ENCODE results near the gene FOXN3. TPM values are rescaled to one million over a fixed set of nuclear protein-coding genes. Genes with fewer than 3 reads are reported as not detected.

The FOXN3 gene
- 43.8 TPM for polyA plus RNA-seq (2013, experiment 1 of 4)
- 41.5 TPM for polyA plus RNA-seq (2013, experiment 2 of 4)
- polyA plus RNA-seq (2013, experiment 3 of 4) = 34.3 TPM
- 36.9 TPM for polyA plus RNA-seq (2013, experiment 4 of 4)

GRCh38 chr14:89417091-89417464, at the start of gene FOXN3:
TSS of gene FOXN3 (minus strand) at chr14:89417233. CDS start at chr14:89412476, 4,757 bp downstream.
- peak within 1 kb of the TSS; percentile 76 for H3K4me3 ChIP-seq (ENCODE audit: insufficient read depth, low read depth, low read length)
- 0 to 1% methylated on average over 54 of the region's 54 CpGs for WGBS, 2 experiments
- H3K4me1 ChIP-seq (ENCODE audit: control insufficient read depth, insufficient read depth, low read length) = peaks cover 9% of the 10 kb centered on the region
- H3K27ac ChIP-seq (ENCODE audit: insufficient read depth, low read depth, low read length, poor library complexity, severe bottlenecking) = peak within 1 kb of the TSS; percentile 66
- no peaks in the 10 kb centered on the region for H3K9me3 ChIP-seq (ENCODE audit: control insufficient read depth, low read length)
- peaks cover 3% of the 10 kb centered on the region for H3K36me3 ChIP-seq (ENCODE audit: control insufficient read depth, insufficient read depth, low read length)
- H3K27me3 ChIP-seq (ENCODE audit: control insufficient read depth, insufficient read depth, low read length, poor library complexity, severe bottlenecking) = no peaks in the 10 kb centered on the region

GRCh38 chr14:89466484-89466883, 49.5 kb upstream of the FOXN3 start:
- Histone ChIP-seq H3K27me3 (ENCODE audit: control insufficient read depth, insufficient read depth, low read length, poor library complexity, severe bottlenecking) (no peaks in the 10 kb centered on the region), H3K9me3 (ENCODE audit: control insufficient read depth, low read length) (no peaks in the 10 kb centered on the region), H3K4me3 (ENCODE audit: insufficient read depth, low read depth, low read length) (no peak overlapping the region), H3K4me1 (ENCODE audit: control insufficient read depth, insufficient read depth, low read length) (no peaks in the 10 kb centered on the region), H3K27ac (ENCODE audit: insufficient read depth, low read depth, low read length, poor library complexity, severe bottlenecking) (no peak overlapping the region), H3K36me3 (ENCODE audit: control insufficient read depth, insufficient read depth, low read length) (no peaks in the 10 kb centered on the region)
- WGBS, 2 experiments = 88 to 90% methylated on average over 5 of the region's 5 CpGs

- no peaks in the 10 kb centered on the region for H3K36me3 ChIP-seq (ENCODE audit: control insufficient read depth, insufficient read depth, low read length)
- no peaks in the 10 kb centered on the region for H3K9me3 ChIP-seq (ENCODE audit: control insufficient read depth, low read length)
- no peak overlapping the region for H3K4me3 ChIP-seq (ENCODE audit: insufficient read depth, low read depth, low read length)
- WGBS, 2 experiments = 69 to 70% methylated on average over 5 of the region's 5 CpGs
- H3K4me1 ChIP-seq (ENCODE audit: control insufficient read depth, insufficient read depth, low read length) = no peaks in the 10 kb centered on the region
- H3K27ac ChIP-seq (ENCODE audit: insufficient read depth, low read depth, low read length, poor library complexity, severe bottlenecking) = no peak overlapping the region
- no peaks in the 10 kb centered on the region for H3K27me3 ChIP-seq (ENCODE audit: control insufficient read depth, insufficient read depth, low read length, poor library complexity, severe bottlenecking)
These were observed 48.8 kb upstream of the FOXN3 start for GRCh38 chr14:89465876-89466275.

GRCh38 chr14:89461256-89461655, 44.2 kb upstream of the FOXN3 start:
- WGBS, 2 experiments = 91 to 97% methylated on average over 3 of the region's 3 CpGs
- Histone ChIP-seq H3K27ac (ENCODE audit: insufficient read depth, low read depth, low read length, poor library complexity, severe bottlenecking) (no peak overlapping the region), H3K9me3 (ENCODE audit: control insufficient read depth, low read length) (no peaks in the 10 kb centered on the region), H3K4me1 (ENCODE audit: control insufficient read depth, insufficient read depth, low read length) (peaks cover 5% of the 10 kb centered on the region), H3K36me3 (ENCODE audit: control insufficient read depth, insufficient read depth, low read length) (no peaks in the 10 kb centered on the region), H3K27me3 (ENCODE audit: control insufficient read depth, insufficient read depth, low read length, poor library complexity, severe bottlenecking) (no peaks in the 10 kb centered on the region), H3K4me3 (ENCODE audit: insufficient read depth, low read depth, low read length) (no peak overlapping the region)

GRCh38 chr14:89458713-89459420, 41.8 kb upstream of the FOXN3 start:
- Histone ChIP-seq H3K36me3 (ENCODE audit: control insufficient read depth, insufficient read depth, low read length) (no peaks in the 10 kb centered on the region), H3K4me1 (ENCODE audit: control insufficient read depth, insufficient read depth, low read length) (peaks cover 10% of the 10 kb centered on the region), H3K27me3 (ENCODE audit: control insufficient read depth, insufficient read depth, low read length, poor library complexity, severe bottlenecking) (no peaks in the 10 kb centered on the region), H3K4me3 (ENCODE audit: insufficient read depth, low read depth, low read length) (no peak overlapping the region), H3K27ac (ENCODE audit: insufficient read depth, low read depth, low read length, poor library complexity, severe bottlenecking) (no peak overlapping the region), H3K9me3 (ENCODE audit: control insufficient read depth, low read length) (no peaks in the 10 kb centered on the region)
- WGBS, 2 experiments = 74 to 77% methylated on average over 5 of the region's 5 CpGs

- Histone ChIP-seq H3K27ac (ENCODE audit: insufficient read depth, low read depth, low read length, poor library complexity, severe bottlenecking) (no peak overlapping the region), H3K4me3 (ENCODE audit: insufficient read depth, low read depth, low read length) (no peak overlapping the region), H3K36me3 (ENCODE audit: control insufficient read depth, insufficient read depth, low read length) (no peaks in the 10 kb centered on the region), H3K9me3 (ENCODE audit: control insufficient read depth, low read length) (no peaks in the 10 kb centered on the region), H3K4me1 (ENCODE audit: control insufficient read depth, insufficient read depth, low read length) (peaks cover 10% of the 10 kb centered on the region), H3K27me3 (ENCODE audit: control insufficient read depth, insufficient read depth, low read length, poor library complexity, severe bottlenecking) (no peaks in the 10 kb centered on the region)
- WGBS, 2 experiments = 95 to 99% methylated on average over 5 of the region's 5 CpGs
These were observed 40.0 kb upstream of the FOXN3 start for GRCh38 chr14:89457007-89457406.

- Histone ChIP-seq H3K9me3 (ENCODE audit: control insufficient read depth, low read length) (no peaks in the 10 kb centered on the region), H3K36me3 (ENCODE audit: control insufficient read depth, insufficient read depth, low read length) (no peaks in the 10 kb centered on the region), H3K4me1 (ENCODE audit: control insufficient read depth, insufficient read depth, low read length) (peaks cover 10% of the 10 kb centered on the region), H3K27ac (ENCODE audit: insufficient read depth, low read depth, low read length, poor library complexity, severe bottlenecking) (no peak overlapping the region), H3K4me3 (ENCODE audit: insufficient read depth, low read depth, low read length) (no peak overlapping the region), H3K27me3 (ENCODE audit: control insufficient read depth, insufficient read depth, low read length, poor library complexity, severe bottlenecking) (no peaks in the 10 kb centered on the region)
- WGBS, 2 experiments = 80 to 82% methylated on average over 9 of the region's 9 CpGs
These were observed 38.4 kb upstream of the FOXN3 start for GRCh38 chr14:89455412-89455811.

GRCh38 chr14:89454996-89455395, 38.0 kb upstream of the FOXN3 start:
- H3K4me3 ChIP-seq (ENCODE audit: insufficient read depth, low read depth, low read length) = no peak overlapping the region
- H3K9me3 ChIP-seq (ENCODE audit: control insufficient read depth, low read length) = no peaks in the 10 kb centered on the region
- H3K27me3 ChIP-seq (ENCODE audit: control insufficient read depth, insufficient read depth, low read length, poor library complexity, severe bottlenecking) = no peaks in the 10 kb centered on the region
- peaks cover 10% of the 10 kb centered on the region for H3K4me1 ChIP-seq (ENCODE audit: control insufficient read depth, insufficient read depth, low read length)
- H3K27ac ChIP-seq (ENCODE audit: insufficient read depth, low read depth, low read length, poor library complexity, severe bottlenecking) = no peak overlapping the region
- WGBS, 2 experiments = 83 to 87% methylated on average over 10 of the region's 10 CpGs
- no peaks in the 10 kb centered on the region for H3K36me3 ChIP-seq (ENCODE audit: control insufficient read depth, insufficient read depth, low read length)

GRCh38 chr14:89452281-89452680, 35.2 kb upstream of the FOXN3 start:
- H3K36me3 ChIP-seq (ENCODE audit: control insufficient read depth, insufficient read depth, low read length) = no peaks in the 10 kb centered on the region
- H3K4me3 ChIP-seq (ENCODE audit: insufficient read depth, low read depth, low read length) = no peak overlapping the region
- 90 to 93% methylated on average over 9 of the region's 9 CpGs for WGBS, 2 experiments
- H3K27me3 ChIP-seq (ENCODE audit: control insufficient read depth, insufficient read depth, low read length, poor library complexity, severe bottlenecking) = no peaks in the 10 kb centered on the region
- no peak overlapping the region for H3K27ac ChIP-seq (ENCODE audit: insufficient read depth, low read depth, low read length, poor library complexity, severe bottlenecking)
- peaks cover 5% of the 10 kb centered on the region for H3K4me1 ChIP-seq (ENCODE audit: control insufficient read depth, insufficient read depth, low read length)
- no peaks in the 10 kb centered on the region for H3K9me3 ChIP-seq (ENCODE audit: control insufficient read depth, low read length)

- Histone ChIP-seq H3K36me3 (ENCODE audit: control insufficient read depth, insufficient read depth, low read length) (no peaks in the 10 kb centered on the region), H3K9me3 (ENCODE audit: control insufficient read depth, low read length) (no peaks in the 10 kb centered on the region), H3K27me3 (ENCODE audit: control insufficient read depth, insufficient read depth, low read length, poor library complexity, severe bottlenecking) (no peaks in the 10 kb centered on the region), H3K4me1 (ENCODE audit: control insufficient read depth, insufficient read depth, low read length) (peaks cover 5% of the 10 kb centered on the region), H3K27ac (ENCODE audit: insufficient read depth, low read depth, low read length, poor library complexity, severe bottlenecking) (no peak overlapping the region), H3K4me3 (ENCODE audit: insufficient read depth, low read depth, low read length) (no peak overlapping the region)
- WGBS, 2 experiments = 93 to 96% methylated on average over 9 of the region's 9 CpGs
These were observed 34.2 kb upstream of the FOXN3 start for GRCh38 chr14:89451229-89451628.

All from ectodermal cell (in vitro differentiated cells).